Activated CD8-positive, alpha-beta T cell treated with anti-CD3 and anti-CD28 coated beads for 36 hours (primary cell): Measurements from ENCODE around the gene ZSCAN25. TPM values are rescaled to one million over a fixed set of nuclear protein-coding genes. Genes with fewer than 3 reads are reported as not detected.

ENCODE experiments used
- ATAC-seq: fragments of 200-7000 bp; cut with Tn5 transposase; one replicate; pipeline ENCODE4 v1.10.0; 2021; ENCODE audit warnings: mild to moderate bottlenecking, moderate library complexity
- CTCF ChIA-PET: fragments of 350-600 bp; sonication (Branson Sonifier 250); formaldehyde crosslinking; loops from one replicate; lab custom pipeline; 2021; ENCODE audit warnings: antibody characterized with exemption; lab: Charles Lee
- POLR2A ChIA-PET: fragments of 350-600 bp; sonication (Branson Sonifier 250); formaldehyde crosslinking; loops from one replicate; lab custom pipeline; 2021; ENCODE audit warnings: antibody characterized with exemption; lab: Charles Lee
- DNase-seq: peaks from one replicate; pipeline ENCODE4 v3.0.0-alpha.2; 2020
- H3K27ac Mint-ChIP-seq: one replicate; pipeline ENCODE4 v1.8.0; 2021; ENCODE audit warnings: mild to moderate bottlenecking, mixed read lengths
- H3K27me3 Mint-ChIP-seq: one replicate; pipeline ENCODE4 v1.8.0; 2021; ENCODE audit warnings: mixed read lengths
- H3K36me3 Mint-ChIP-seq: one replicate; pipeline ENCODE4 v1.8.0; 2021; ENCODE audit warnings: low read depth, mixed read lengths
- H3K4me1 Mint-ChIP-seq: one replicate; pipeline ENCODE4 v1.8.0; 2021; ENCODE audit warnings: low read depth, mixed read lengths
- H3K4me3 Mint-ChIP-seq: one replicate; pipeline ENCODE4 v1.8.0; 2021; ENCODE audit warnings: mild to moderate bottlenecking, moderate library complexity, mixed read lengths
- H3K9me3 Mint-ChIP-seq: one replicate; pipeline ENCODE4 v1.8.0; 2021; ENCODE audit warnings: mixed read lengths
- CTCF ChIP-seq: fragments of 200-600 bp; IDR thresholded peaks from one replicate; pipeline ENCODE4 v1.8.0; 2022; ENCODE audit warnings: antibody characterized with exemption, mild to moderate bottlenecking
- intact Hi-C: fragments of 100-400 bp; cut with micrococcal nuclease; formaldehyde crosslinking; loops from one replicate; pipeline ENCODE4 v1.10.0; 2022
- total RNA-seq, 2 experiments: library from RNA; stranded (reverse); gene quantifications; one replicate each; pipeline ENCODE4 v1.2.3, GENCODE V29; 2021

Gene ZSCAN25
- total RNA-seq, 2 experiments from 2014 or later = 31.8 to 35.8 TPM

GRCh38 chr7:99672573-99672972, 55.8 kb downstream of the ZSCAN25 start:
- Mint-ChIP-seq H3K4me3 (no peak overlapping the region), H3K4me1 (peaks cover 24% of the 10 kb centered on the region), H3K9me3 (no peaks in the 10 kb centered on the region), H3K27me3 (no peaks in the 10 kb centered on the region), H3K27ac (no peak overlapping the region), H3K36me3 (peaks cover 5% of the 10 kb centered on the region)
- intact Hi-C loops = no loop called here
- DNase-seq (no peak), ATAC-seq (no peak)
- no peak for TF ChIP-seq CTCF
- CTCF ChIA-PET = no interaction called here
- POLR2A ChIA-PET = no interaction called here

GRCh38 chr7:99674995-99675742, 58.4 kb downstream of the ZSCAN25 start:
- Mint-ChIP-seq H3K9me3 (no peaks in the 10 kb centered on the region), H3K4me3 (peak overlapping the region; percentile 3), H3K36me3 (peaks cover 3% of the 10 kb centered on the region), H3K27me3 (no peaks in the 10 kb centered on the region), H3K27ac (peak overlapping the region; percentile 56), H3K4me1 (peaks cover 24% of the 10 kb centered on the region)
- intact Hi-C loops = no loop called here
- TF ChIP-seq CTCF = no peak
- DNase-seq = no peak
- CTCF ChIA-PET = interaction anchor here (1.1 kb wide), 1 partner anchor 33 kb away, joined by 6 read pairs; no protein-coding TSS in a partner anchor
- POLR2A ChIA-PET = interaction anchor here (0.8 to 1.2 kb wide), 2 partner anchors 23 to 26 kb away, joined by 3 read pairs; no protein-coding TSS in a partner anchor
- no peak for ATAC-seq

- CTCF ChIA-PET = no interaction called here
- Mint-ChIP-seq H3K27me3 (no peaks in the 10 kb centered on the region), H3K4me3 (no peak overlapping the region), H3K4me1 (peaks cover 24% of the 10 kb centered on the region), H3K27ac (no peak overlapping the region), H3K9me3 (no peaks in the 10 kb centered on the region), H3K36me3 (peaks cover 3% of the 10 kb centered on the region)
- ATAC-seq = no peak
- no peak for DNase-seq
- POLR2A ChIA-PET = no interaction called here
- TF ChIP-seq CTCF = no peak
- intact Hi-C loops = no loop called here
Measured at GRCh38 chr7:99677013-99677647, 60.4 kb downstream of the ZSCAN25 start.

GRCh38 chr7:99677648-99678045, 60.9 kb downstream of the ZSCAN25 start:
- H3K4me3 Mint-ChIP-seq = no peak overlapping the region
- H3K9me3 Mint-ChIP-seq = no peaks in the 10 kb centered on the region
- intact Hi-C loops = no loop called here
- no peak for ATAC-seq
- ChIA-PET POLR2A (no interaction called here), CTCF (no interaction called here)
- DNase-seq = no peak
- H3K4me1 Mint-ChIP-seq = peaks cover 24% of the 10 kb centered on the region
- peaks cover 3% of the 10 kb centered on the region for H3K36me3 Mint-ChIP-seq
- TF ChIP-seq CTCF = no peak
- no peaks in the 10 kb centered on the region for H3K27me3 Mint-ChIP-seq
- H3K27ac Mint-ChIP-seq = no peak overlapping the region

DNA sequence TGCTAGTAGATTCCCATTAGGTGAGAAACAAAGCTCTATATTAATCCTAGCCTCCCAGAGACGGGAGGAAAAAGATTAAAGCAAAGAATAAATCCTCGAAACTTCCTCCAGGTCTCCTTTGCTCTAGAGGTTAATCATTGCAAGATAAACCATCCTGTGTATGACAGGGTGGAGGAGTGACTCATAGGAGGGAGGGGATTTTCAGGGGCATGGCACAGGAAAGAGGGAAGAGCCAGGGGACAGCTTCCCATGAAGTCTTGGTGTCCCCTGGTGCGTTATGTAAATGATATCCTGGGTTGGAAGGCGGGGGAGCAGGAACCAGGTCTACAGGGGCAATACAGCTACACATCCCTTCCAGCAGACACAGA, 62.3 kb downstream of the ZSCAN25 start:
- ATAC-seq = no peak

More for the DNA sequence above, 62.3 kb downstream of the ZSCAN25 start:
- POLR2A ChIA-PET = no interaction called here
- DNase-seq = no peak
- TF ChIP-seq CTCF = no peak
- Mint-ChIP-seq H3K9me3 (no peaks in the 10 kb centered on the region), H3K27ac (no peak overlapping the region), H3K4me1 (peaks cover 19% of the 10 kb centered on the region), H3K27me3 (no peaks in the 10 kb centered on the region), H3K4me3 (no peak overlapping the region), H3K36me3 (peaks cover 3% of the 10 kb centered on the region)
- intact Hi-C loops = no loop called here
- CTCF ChIA-PET = interaction anchor here (0.7 kb wide), 1 partner anchor 187 kb away, joined by 3 read pairs; no protein-coding TSS in a partner anchor
